SJSA1 (cell line): Measurements from ENCODE around the gene PHKG2. TPM values are rescaled to one million over a fixed set of nuclear protein-coding genes. Genes with fewer than 3 reads are reported as not detected.

Experiments
- DNase-seq, 2 experiments: peaks; one replicate each; pipeline ENCODE4 v3.0.0-alpha.2; 2015 to 2020; ENCODE audit warnings: low spot score in 2 of 2, low read depth in 1 of 2
- H3K27ac ChIP-seq: fragments of 250-450 bp; sonication (Bioruptor Pico); 2 replicates; pipeline ENCODE4 v1.5.1; 2020; ENCODE audit warnings: mild to moderate bottlenecking, moderate library complexity
- H3K27me3 ChIP-seq: fragments of 250-450 bp; sonication (Bioruptor Pico); replicated peaks from 2 replicates; pipeline ENCODE4 v1.5.1; 2020; ENCODE audit warnings: mild to moderate bottlenecking, moderate library complexity
- H3K36me3 ChIP-seq: fragments of 250-450 bp; sonication (Bioruptor Pico); 2 replicates; pipeline ENCODE4 v1.5.1; 2020; ENCODE audit warnings: mild to moderate bottlenecking
- H3K4me1 ChIP-seq: fragments of 250-450 bp; sonication (Bioruptor Pico); replicated peaks from 2 replicates; pipeline ENCODE4 v1.6.1; 2021; ENCODE audit warnings: mild to moderate bottlenecking
- H3K4me3 ChIP-seq: fragments of 250-450 bp; sonication (Bioruptor Pico); 2 replicates; pipeline ENCODE4 v1.5.1; 2020; ENCODE audit warnings: mild to moderate bottlenecking
- H3K9me3 ChIP-seq: fragments of 250-450 bp; sonication (Bioruptor Pico); replicated peaks from 2 replicates; pipeline ENCODE4 v1.5.1; 2020; ENCODE audit warnings: mild to moderate bottlenecking
- total RNA-seq: library from RNA; depleted of rRNA; stranded (reverse); fragments of >200 nt; shearing (Covaris generic); gene quantifications from 2 replicates; pipeline ENCODE4 v1.2.3, GENCODE V29; 2014

PHKG2 gene
- total RNA-seq, 1 experiment from 2014 or later, result 35.3 TPM

GRCh38 chr16:30755955-30756780 is 7.9 kb downstream of the PHKG2 start:
- no peaks in the 10 kb centered on the region for H3K9me3 ChIP-seq
- no peak for DNase-seq
- no peak overlapping the region for H3K4me3 ChIP-seq
- peaks cover 77% of the 10 kb centered on the region for H3K36me3 ChIP-seq
- H3K4me1 ChIP-seq, result peaks cover 6% of the 10 kb centered on the region
- no peak overlapping the region for H3K27ac ChIP-seq
- no peaks in the 10 kb centered on the region for H3K27me3 ChIP-seq

- no peaks in the 10 kb centered on the region for H3K9me3 ChIP-seq
- peaks cover 71% of the 10 kb centered on the region for H3K36me3 ChIP-seq
- no peak overlapping the region for H3K4me3 ChIP-seq
- peaks cover 7% of the 10 kb centered on the region for H3K4me1 ChIP-seq
- DNase-seq, result no peak
- H3K27me3 ChIP-seq, result no peaks in the 10 kb centered on the region
- no peak overlapping the region for H3K27ac ChIP-seq
These were observed 8.5 kb downstream of the PHKG2 start for GRCh38 chr16:30756781-30757100.

GRCh38 chr16:30757316-30757715 is 9.1 kb downstream of the PHKG2 start:
- no peak overlapping the region for H3K27ac ChIP-seq
- no peaks in the 10 kb centered on the region for H3K27me3 ChIP-seq
- H3K36me3 ChIP-seq, result peaks cover 69% of the 10 kb centered on the region
- no peaks in the 10 kb centered on the region for H3K9me3 ChIP-seq
- no peak overlapping the region for H3K4me3 ChIP-seq
- peaks cover 7% of the 10 kb centered on the region for H3K4me1 ChIP-seq
- DNase-seq, result no peak

- no peak for DNase-seq
- Histone ChIP-seq H3K27ac (no peak overlapping the region), H3K36me3 (peaks cover 69% of the 10 kb centered on the region), H3K9me3 (no peaks in the 10 kb centered on the region), H3K4me3 (no peak overlapping the region), H3K4me1 (peaks cover 17% of the 10 kb centered on the region), H3K27me3 (no peaks in the 10 kb centered on the region)
These were observed 10.8 kb downstream of the PHKG2 start for GRCh38 chr16:30758988-30759491.

- H3K4me3 ChIP-seq, result no peak overlapping the region
- DNase-seq, result no peak
- peaks cover 17% of the 10 kb centered on the region for H3K4me1 ChIP-seq
- no peaks in the 10 kb centered on the region for H3K9me3 ChIP-seq
- H3K27ac ChIP-seq, result no peak overlapping the region
- no peaks in the 10 kb centered on the region for H3K27me3 ChIP-seq
- H3K36me3 ChIP-seq, result peaks cover 69% of the 10 kb centered on the region
These were observed 11.9 kb downstream of the PHKG2 start for GRCh38 chr16:30760001-30760559.

- peaks cover 71% of the 10 kb centered on the region for H3K36me3 ChIP-seq
- peaks cover 17% of the 10 kb centered on the region for H3K4me1 ChIP-seq
- H3K27me3 ChIP-seq, result no peaks in the 10 kb centered on the region
- no peak overlapping the region for H3K27ac ChIP-seq
- H3K9me3 ChIP-seq, result no peaks in the 10 kb centered on the region
- H3K4me3 ChIP-seq, result peak overlapping the region; percentile 72
- no peak for DNase-seq
These were observed 12.6 kb downstream of the PHKG2 start for GRCh38 chr16:30760577-30761426.

- 0 out of 2 replicates have a peak overlapping the region, but pooled peaks have one; percentile 9 for H3K27ac ChIP-seq
- H3K27me3 ChIP-seq, result no peaks in the 10 kb centered on the region
- H3K9me3 ChIP-seq, result no peaks in the 10 kb centered on the region
- H3K36me3 ChIP-seq, result peaks cover 71% of the 10 kb centered on the region
- peak overlapping the region; percentile 72 for H3K4me3 ChIP-seq
- peak in 1 of 2 experiments; percentile 49 for DNase-seq
- H3K4me1 ChIP-seq, result peaks cover 17% of the 10 kb centered on the region
These were observed 13.3 kb downstream of the PHKG2 start for GRCh38 chr16:30761427-30761927.

- peaks cover 71% of the 10 kb centered on the region for H3K36me3 ChIP-seq
- H3K9me3 ChIP-seq, result no peaks in the 10 kb centered on the region
These were observed 14.0 kb downstream of the PHKG2 start, which contains the start of the genes CFAP119 and RNF40 for GRCh38 chr16:30761928-30762902. TSS of gene CFAP119 (minus strand) at chr16:30762062. CDS start at chr16:30761748, 314 bp downstream. TSS of gene RNF40 (plus strand) at chr16:30762322. CDS start at chr16:30762546, 224 bp downstream.

GRCh38 chr16:30762991-30763725 is 14.9 kb downstream of the PHKG2 start:
- Histone ChIP-seq H3K36me3 (peaks cover 72% of the 10 kb centered on the region), H3K27ac (no peak overlapping the region), H3K27me3 (no peaks in the 10 kb centered on the region), H3K4me3 (peak overlapping the region; percentile 72), H3K4me1 (peaks cover 17% of the 10 kb centered on the region), H3K9me3 (no peaks in the 10 kb centered on the region)
- no peak for DNase-seq

More at GRCh38 chr16:30761928-30762902, 14.0 kb downstream of the PHKG2 start, which contains the start of the genes CFAP119 and RNF40:
- H3K27me3 ChIP-seq, result no peaks in the 10 kb centered on the region
- peak; percentile 96 to 97 for DNase-seq
- peak within 1 kb of the TSS; percentile 48 for H3K27ac ChIP-seq
- H3K4me3 ChIP-seq, result peak within 1 kb of the TSS; percentile 72
- H3K4me1 ChIP-seq, result peaks cover 17% of the 10 kb centered on the region

GRCh38 chr16:30764086-30764485 is 15.9 kb downstream of the PHKG2 start:
- H3K27ac ChIP-seq, result no peak overlapping the region
- H3K4me3 ChIP-seq, result no peak overlapping the region
- no peak for DNase-seq
- peaks cover 82% of the 10 kb centered on the region for H3K36me3 ChIP-seq
- peaks cover 17% of the 10 kb centered on the region for H3K4me1 ChIP-seq
- H3K27me3 ChIP-seq, result no peaks in the 10 kb centered on the region
- H3K9me3 ChIP-seq, result no peaks in the 10 kb centered on the region

- Histone ChIP-seq H3K36me3 (peaks cover 82% of the 10 kb centered on the region), H3K27me3 (no peaks in the 10 kb centered on the region), H3K9me3 (no peaks in the 10 kb centered on the region), H3K4me3 (no peak overlapping the region), H3K27ac (no peak overlapping the region), H3K4me1 (peaks cover 17% of the 10 kb centered on the region)
- no peak for DNase-seq
These were observed 16.7 kb downstream of the PHKG2 start for GRCh38 chr16:30764816-30765465.
